CD4-positive, alpha-beta T cell (primary cell): Measurements from ENCODE around the gene GLCE. TPM values are rescaled to one million over a fixed set of nuclear protein-coding genes. Genes with fewer than 3 reads are reported as not detected.

Experiments
- ATAC-seq: fragments of 200-7000 bp; cut with Tn5 transposase; one replicate; pipeline ENCODE4 v1.10.0; 2022; ENCODE audit warnings: mild to moderate bottlenecking; ENCODE audit not compliant: poor library complexity
- CTCF ChIA-PET: fragments of 350-600 bp; sonication (Branson Sonifier 250); formaldehyde crosslinking; loops from one replicate; lab custom pipeline; 2021; ENCODE audit warnings: antibody characterized with exemption, inconsistent platforms; lab: Charles Lee
- POLR2A ChIA-PET: fragments of 350-600 bp; sonication (Branson Sonifier 250); formaldehyde crosslinking; loops from one replicate; lab custom pipeline; 2021; ENCODE audit warnings: antibody characterized with exemption, inconsistent platforms; lab: Charles Lee
- DNase-seq, 14 experiments: peaks; one replicate each; pipeline ENCODE4 v3.0.0-alpha.2; 2013 to 2020; ENCODE audit warnings: mixed read lengths in 2 of 14
- H3K27ac ChIP-seq, 2 donors: one replicate each; pipeline versions ENCODE4 v1.5.1 to v1.7.0; 2013; ENCODE audit warnings: low read length in 2 of 2, low read depth in 1 of 2, mild to moderate bottlenecking in 1 of 2
- H3K27me3 ChIP-seq, 2 experiments: 1 replicate in 1 of 2; 2 replicates in 1 of 2; pipeline versions ENCODE4 v1.6.1 to v1.7.0; 2013; ENCODE audit warnings: low read length in 2 of 2, control low read depth in 1 of 2, mild to moderate bottlenecking in 1 of 2, moderate library complexity in 1 of 2; ENCODE audit not compliant: insufficient read depth in 2 of 2, control insufficient read depth in 1 of 2
- H3K36me3 ChIP-seq: one replicate; pipeline ENCODE4 v1.6.1; 2013; ENCODE audit warnings: low read length, control low read depth; ENCODE audit not compliant: insufficient read depth
- H3K4me1 ChIP-seq: one replicate; pipeline ENCODE4 v1.6.1; 2013; ENCODE audit warnings: low read length, control low read depth; ENCODE audit not compliant: insufficient read depth
- H3K4me3 ChIP-seq: one replicate; pipeline ENCODE4 v1.5.1; 2013; ENCODE audit warnings: mild to moderate bottlenecking, low read length, moderate library complexity
- H3K9me3 ChIP-seq, 2 experiments: 1 replicate in 1 of 2; 2 replicates in 1 of 2; pipeline versions ENCODE4 v1.6.1 to v1.7.0; 2013; ENCODE audit warnings: low read length in 2 of 2, mild to moderate bottlenecking in 2 of 2, control low read depth in 1 of 2, moderate library complexity in 1 of 2; ENCODE audit not compliant: control insufficient read depth in 1 of 2, insufficient read depth in 1 of 2
- H3K27ac Mint-ChIP-seq: one replicate; pipeline ENCODE4 v1.8.0; 2020; ENCODE audit warnings: mixed read lengths
- H3K27me3 Mint-ChIP-seq: one replicate; pipeline ENCODE4 v1.8.0; 2021; ENCODE audit warnings: mixed read lengths
- H3K36me3 Mint-ChIP-seq: one replicate; pipeline ENCODE4 v1.8.0; 2021; ENCODE audit warnings: low read depth, mixed read lengths
- H3K4me1 Mint-ChIP-seq: one replicate; pipeline ENCODE4 v1.8.0; 2021; ENCODE audit warnings: low read depth, mixed read lengths
- H3K4me3 Mint-ChIP-seq: one replicate; pipeline ENCODE4 v1.8.0; 2020; ENCODE audit warnings: mild to moderate bottlenecking, mixed read lengths
- H3K9me3 Mint-ChIP-seq: one replicate; pipeline ENCODE4 v1.8.0; 2020; ENCODE audit warnings: mixed read lengths
- intact Hi-C, 2 experiments: fragments of 100-400 bp; cut with DNase I in 1 of 2; cut with micrococcal nuclease in 1 of 2; formaldehyde crosslinking; loops; one replicate each; pipeline versions ENCODE4 v1.15.1 to v1.9.0; 2023 to 2025; cut with DNase I, micrococcal nuclease
- total RNA-seq, 174 experiments: library from RNA in 2 of 174; stranded (reverse) in 2 of 174; gene quantifications; one replicate each; pipeline ENCODE4 v1.2.3 and lab custom pipeline; 2021 to 2026
- TF ChIP-seq, protein P1 (sequence below): fragments of 200-600 bp; IDR thresholded peaks from one replicate; pipeline ENCODE4 v1.8.0; 2022; ENCODE audit warnings: antibody characterized with exemption, mild to moderate bottlenecking

GLCE gene
- total RNA-seq, 2 experiments from 2014 or later = 3.2 TPM

DNA sequence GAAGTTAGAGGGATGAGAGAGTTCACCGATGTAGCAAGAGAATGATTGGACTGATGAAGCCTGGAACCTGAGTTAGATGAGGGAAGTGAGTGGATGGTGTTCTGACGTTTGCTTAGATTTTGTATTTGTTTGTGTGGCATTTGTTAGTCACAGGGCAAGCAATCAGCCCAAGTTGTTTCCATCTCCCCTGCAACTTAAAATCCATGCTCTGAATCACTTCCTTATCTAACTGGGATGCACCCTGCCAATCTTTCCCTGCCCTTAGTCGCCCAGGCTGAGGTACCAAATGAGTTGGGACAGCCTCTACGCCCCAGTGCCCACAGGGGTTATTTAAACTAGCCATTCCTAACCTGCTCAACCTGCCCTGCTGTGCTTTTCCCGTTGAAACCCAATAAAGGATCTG, 150.9 kb downstream of the GLCE start:
- DNase-seq = no peak
- Mint-ChIP-seq H3K27ac (no peak overlapping the region), H3K4me3 (no peak overlapping the region), H3K27me3 (peaks cover 41% of the 10 kb centered on the region), H3K4me1 (no peaks in the 10 kb centered on the region), H3K36me3 (no peaks in the 10 kb centered on the region), H3K9me3 (no peaks in the 10 kb centered on the region)
- H3K9me3 ChIP-seq = no peaks in the 10 kb centered on the region
- TF ChIP-seq, protein P1, sequence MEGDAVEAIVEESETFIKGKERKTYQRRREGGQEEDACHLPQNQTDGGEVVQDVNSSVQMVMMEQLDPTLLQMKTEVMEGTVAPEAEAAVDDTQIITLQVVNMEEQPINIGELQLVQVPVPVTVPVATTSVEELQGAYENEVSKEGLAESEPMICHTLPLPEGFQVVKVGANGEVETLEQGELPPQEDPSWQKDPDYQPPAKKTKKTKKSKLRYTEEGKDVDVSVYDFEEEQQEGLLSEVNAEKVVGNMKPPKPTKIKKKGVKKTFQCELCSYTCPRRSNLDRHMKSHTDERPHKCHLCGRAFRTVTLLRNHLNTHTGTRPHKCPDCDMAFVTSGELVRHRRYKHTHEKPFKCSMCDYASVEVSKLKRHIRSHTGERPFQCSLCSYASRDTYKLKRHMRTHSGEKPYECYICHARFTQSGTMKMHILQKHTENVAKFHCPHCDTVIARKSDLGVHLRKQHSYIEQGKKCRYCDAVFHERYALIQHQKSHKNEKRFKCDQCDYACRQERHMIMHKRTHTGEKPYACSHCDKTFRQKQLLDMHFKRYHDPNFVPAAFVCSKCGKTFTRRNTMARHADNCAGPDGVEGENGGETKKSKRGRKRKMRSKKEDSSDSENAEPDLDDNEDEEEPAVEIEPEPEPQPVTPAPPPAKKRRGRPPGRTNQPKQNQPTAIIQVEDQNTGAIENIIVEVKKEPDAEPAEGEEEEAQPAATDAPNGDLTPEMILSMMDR = no peak
- peaks cover 0 to 2% of the 10 kb centered on the region in 2 experiments for H3K27me3 ChIP-seq
- no peaks in the 10 kb centered on the region for H3K4me1 ChIP-seq
- no peak overlapping the region for H3K27ac ChIP-seq
- ChIA-PET CTCF (no interaction called here), POLR2A (no interaction called here)
- ATAC-seq = no peak
- intact Hi-C loops = no loop called here
- H3K4me3 ChIP-seq = no peak overlapping the region
- no peaks in the 10 kb centered on the region for H3K36me3 ChIP-seq

DNA sequence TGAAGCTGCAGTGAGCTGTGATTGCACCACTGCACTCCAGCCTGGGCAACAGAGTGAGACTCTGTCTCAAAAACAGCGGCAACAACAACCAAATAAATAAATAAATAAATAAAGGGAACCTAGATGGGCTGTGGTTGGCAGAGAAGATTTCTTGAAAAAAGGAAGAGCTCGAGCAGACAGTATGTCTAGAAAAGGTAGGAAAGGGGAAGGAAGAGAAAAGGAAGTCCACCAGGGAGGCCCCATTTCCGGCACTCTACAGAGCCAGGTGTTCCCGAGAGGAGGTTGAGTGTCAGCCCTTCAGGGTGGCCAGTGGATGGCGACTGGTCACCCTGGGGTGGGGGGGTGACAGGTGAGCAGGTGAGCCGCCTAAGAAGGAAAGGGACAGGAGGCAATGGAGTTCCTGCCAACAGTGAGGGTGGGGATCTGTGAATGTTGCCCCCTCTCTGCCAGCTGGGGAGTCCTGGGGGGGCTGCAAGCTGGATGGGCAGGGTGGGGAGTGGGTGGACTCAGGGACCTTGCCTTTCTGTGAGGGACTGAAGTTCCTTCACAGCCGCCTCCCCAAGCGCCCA, 153.1 kb downstream of the GLCE start:
- Histone ChIP-seq H3K4me1 (no peaks in the 10 kb centered on the region), H3K9me3 (no peaks in the 10 kb centered on the region), H3K27ac (no peak overlapping the region), H3K36me3 (no peaks in the 10 kb centered on the region), H3K4me3 (no peak overlapping the region), H3K27me3 (peaks cover 0 to 5% of the 10 kb centered on the region in 2 experiments)
- ChIA-PET CTCF (no interaction called here), POLR2A (no interaction called here)
- Mint-ChIP-seq H3K9me3 (no peaks in the 10 kb centered on the region), H3K4me3 (no peak overlapping the region), H3K27ac (no peak overlapping the region), H3K27me3 (peaks cover 29% of the 10 kb centered on the region), H3K36me3 (no peaks in the 10 kb centered on the region), H3K4me1 (no peaks in the 10 kb centered on the region)
- TF ChIP-seq, protein P1 = no peak
- ATAC-seq (no peak), DNase-seq (no peak)
- intact Hi-C loops = no loop called here

DNA sequence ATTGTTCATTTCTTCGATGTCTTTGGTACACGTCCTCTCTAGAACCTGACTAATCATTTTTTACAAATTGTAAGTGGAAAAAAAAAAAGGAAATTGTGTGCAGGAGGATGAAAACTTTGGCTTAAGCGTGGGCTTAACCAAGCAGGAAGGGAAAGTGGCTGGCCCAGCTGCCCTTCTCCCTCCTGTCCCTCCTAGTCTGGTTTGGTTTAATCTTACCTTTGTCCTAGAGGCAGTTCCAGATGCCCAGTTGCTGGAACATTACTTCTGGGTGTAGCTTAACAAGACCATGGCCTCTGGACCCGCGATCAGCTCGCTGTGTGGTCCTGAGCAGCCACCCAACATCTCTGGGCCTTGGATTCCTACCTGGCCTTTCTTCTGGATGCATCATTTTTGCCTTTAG, 153.7 kb downstream of the GLCE start:
- CTCF ChIA-PET = no interaction called here
- no peak for DNase-seq

More for the DNA sequence above, 153.7 kb downstream of the GLCE start:
- intact Hi-C loops = no loop called here
- no peaks in the 10 kb centered on the region for H3K4me1 ChIP-seq
- no peaks in the 10 kb centered on the region for H3K9me3 ChIP-seq
- Mint-ChIP-seq H3K27me3 (peaks cover 23% of the 10 kb centered on the region), H3K4me1 (no peaks in the 10 kb centered on the region), H3K36me3 (no peaks in the 10 kb centered on the region), H3K9me3 (no peaks in the 10 kb centered on the region), H3K27ac (no peak overlapping the region), H3K4me3 (no peak overlapping the region)
- H3K36me3 ChIP-seq = no peaks in the 10 kb centered on the region
- POLR2A ChIA-PET = no interaction called here
- H3K4me3 ChIP-seq = no peak overlapping the region
- H3K27me3 ChIP-seq = peaks cover 0 to 5% of the 10 kb centered on the region in 2 experiments
- ATAC-seq = no peak
- TF ChIP-seq, protein P1 = no peak
- H3K27ac ChIP-seq = no peak overlapping the region
